K562 (cell line): ENCODE results near the gene FAM110D. TPM values are rescaled to one million over a fixed set of nuclear protein-coding genes. Genes with fewer than 3 reads are reported as not detected.

Experiments used
- ATAC-seq: fragments of 200-7000 bp; cut with Tn5 transposase; 3 replicates; pipeline ENCODE4 v1.9.1; 2020; ENCODE audit warnings: moderate library complexity
- BruUV-seq: library from RNA; stranded (reverse); fragments of 400-500 nt; replicated peaks from 2 replicates; lab custom pipeline; 2021; lab: Mats Ljungman, UMichigan
- CTCF ChIA-PET: fragments of 300-600 bp; formaldehyde crosslinking; extraction: SDS; loops from one replicate; lab custom pipeline; 2021; ENCODE audit warnings: low intra/inter-chr PET ratio; lab: Yijun Ruan, JAX
- POLR2A ChIA-PET: fragments of 300-600, 350-650 bp; sonication (Branson Sonifier 250); formaldehyde crosslinking; extraction: SDS; loops from one replicate; lab custom pipeline; 2021; ENCODE audit warnings: antibody characterized with exemption, inconsistent platforms; lab: Yijun Ruan, JAX
- DNase-seq, 4 experiments: peaks; one replicate each; pipeline versions ENCODE4 v3.0.0 to v3.0.0-alpha.2; 2011 to 2018; ENCODE audit warnings: low spot score in 3 of 4, mixed read lengths in 3 of 4; ENCODE audit errors: extremely low read depth in 1 of 4
- FAIRE-seq: peaks from 2 replicates; lab custom pipeline; 2011; peaks lifted over from hg19 to GRCh38; lab: Jason Lieb, UNC
- H2AFZ ChIP-seq: 2 replicates; pipeline ENCODE4 v1.6.0; 2011; ENCODE audit warnings: low read depth, low read length, control low read depth, inconsistent platforms
- H3K27ac ChIP-seq: fragments of 200-600 bp; 3 replicates; pipeline ENCODE4 v1.8.0; 2011; ENCODE audit warnings: low read depth, mild to moderate bottlenecking, control low read depth, inconsistent platforms, low read length, moderate library complexity, mixed read lengths; ENCODE audit errors: extremely low read depth
- H3K27me3 ChIP-seq, 2 experiments: fragments of 300-600 bp in 1 of 2; 2 replicates in 1 of 2; 3 replicates in 1 of 2; pipeline versions ENCODE4 v1.6.0 to v1.8.0; 2011; ENCODE audit warnings: inconsistent platforms in 2 of 2, low read length in 2 of 2, mild to moderate bottlenecking in 1 of 2, mixed read lengths in 1 of 2, moderate library complexity in 1 of 2; ENCODE audit not compliant: control insufficient read depth in 2 of 2, insufficient read depth in 2 of 2
- H3K36me3 ChIP-seq: fragments of 300-600 bp; 3 replicates; pipeline ENCODE4 v1.8.0; 2011; ENCODE audit warnings: mild to moderate bottlenecking, low read length, inconsistent platforms; ENCODE audit not compliant: control insufficient read depth, insufficient read depth
- H3K4me1 ChIP-seq, 2 experiments: fragments of 200-600 bp in 1 of 2; replicated peaks in 1 of 2; 2 replicates in 1 of 2; 3 replicates in 1 of 2; pipeline versions ENCODE4 v1.5.1 to v1.8.0; 2011; ENCODE audit warnings: inconsistent platforms in 2 of 2, low read length in 2 of 2, mild to moderate bottlenecking in 1 of 2, mixed read lengths in 1 of 2, moderate library complexity in 1 of 2; ENCODE audit not compliant: control insufficient read depth in 2 of 2, insufficient read depth in 2 of 2
- H3K4me2 ChIP-seq: 2 replicates; pipeline ENCODE4 v1.6.1; 2011; ENCODE audit warnings: low read length, control low read depth, inconsistent platforms, mixed read lengths; ENCODE audit not compliant: insufficient read depth
- H3K4me3 ChIP-seq: fragments of 200-600 bp; sonication (generic), shearing (Covaris generic); 2 replicates; pipeline ENCODE4 v1.5.1; 2016; ENCODE audit warnings: control low read depth, inconsistent platforms
- H3K79me2 ChIP-seq: fragments of 200-600 bp; 3 replicates; pipeline ENCODE4 v1.8.0; 2011; ENCODE audit warnings: low read length, inconsistent platforms; ENCODE audit not compliant: control insufficient read depth, insufficient read depth
- H3K9ac ChIP-seq, 2 experiments: 2 replicates each; pipeline versions ENCODE4 v1.6.0 to v1.6.1; 2011; ENCODE audit warnings: low read depth in 2 of 2, low read length in 2 of 2, control low read depth in 1 of 2, inconsistent platforms in 1 of 2, mild to moderate bottlenecking in 1 of 2, mixed read lengths in 1 of 2; ENCODE audit not compliant: insufficient read depth in 1 of 2
- H3K9me1 ChIP-seq: one replicate; pipeline ENCODE4 v1.6.0; 2011; ENCODE audit warnings: inconsistent platforms, mild to moderate bottlenecking, low read length, moderate library complexity; ENCODE audit not compliant: control insufficient read depth, insufficient read depth
- H3K9me3 ChIP-seq: replicated peaks from 2 replicates; pipeline ENCODE4 v1.5.1; 2011; ENCODE audit warnings: low read depth, low read length, inconsistent platforms; ENCODE audit not compliant: control insufficient read depth, insufficient read depth
- H4K20me1 ChIP-seq: replicated peaks from 2 replicates; pipeline ENCODE4 v1.6.1; 2011; ENCODE audit warnings: low read length, inconsistent platforms, mixed read lengths; ENCODE audit not compliant: control insufficient read depth, insufficient read depth
- ADNP ChIP-seq: fragments of 200-800 bp; sonication (Bioruptor generic); IDR thresholded peaks from 2 replicates; pipeline ENCODE4 v1.6.1; 2016; ENCODE audit warnings: missing genetic modification characterization, missing compliant biosample characterization
- ETV5 ChIP-seq: sonication (generic); formaldehyde crosslinking; IDR thresholded peaks from 2 replicates; pipeline ENCODE4 v1.4.0; 2020; ENCODE audit warnings: low read depth, mild to moderate bottlenecking, missing genetic modification reagents
- EZH2 ChIP-seq: IDR thresholded peaks from 2 replicates; pipeline ENCODE4 v1.6.1; 2012; ENCODE audit warnings: low read depth, mild to moderate bottlenecking, inconsistent platforms, low read length, borderline replicate concordance
- GTF2B ChIP-seq: IDR thresholded peaks from 2 replicates; pipeline ENCODE4 v1.6.1; 2011; ENCODE audit not compliant: insufficient read length; ENCODE audit errors: extremely low read depth
- HEY1 ChIP-seq: fragments of 250-450 bp; sonication (Bioruptor Pico); IDR thresholded peaks from 2 replicates; pipeline ENCODE4 v1.5.0; 2020; ENCODE audit warnings: mild to moderate bottlenecking, moderate library complexity, borderline replicate concordance
- HMG20A ChIP-seq: fragments of 450-650 bp; formaldehyde crosslinking; conservative IDR thresholded peaks from 2 replicates; pipeline ENCODE4 v1.4.0; 2020; ENCODE audit warnings: mild to moderate bottlenecking, mixed read lengths
- HMGXB4 ChIP-seq: sonication (generic); formaldehyde crosslinking; IDR thresholded peaks from 2 replicates; pipeline ENCODE4 v1.8.1; 2023; ENCODE audit warnings: mild to moderate bottlenecking, missing genetic modification reagents
- NCOR1 ChIP-seq: fragments of 450-650 bp; IDR thresholded peaks from 2 replicates; pipeline ENCODE4 v1.6.1; 2016; ENCODE audit warnings: mild to moderate bottlenecking, moderate library complexity
- PBX2 ChIP-seq, 2 experiments: IDR thresholded peaks in 1 of 2; conservative IDR thresholded peaks in 1 of 2; 2 replicates each; pipeline ENCODE4 v1.6.1; 2016; ENCODE audit warnings: low read depth in 2 of 2, mild to moderate bottlenecking in 1 of 2, missing compliant biosample characterization in 1 of 2, missing genetic modification characterization in 1 of 2, moderate library complexity in 1 of 2
- ZKSCAN1 ChIP-seq: fragments of 150-350 bp; IDR thresholded peaks from 2 replicates; pipeline ENCODE4 v1.6.1; 2016; ENCODE audit warnings: low read depth, low read length
- ZNF584 ChIP-seq: fragments of 200-800 bp; sonication (Bioruptor generic); IDR thresholded peaks from 2 replicates; pipeline ENCODE4 v1.6.1; 2016; ENCODE audit warnings: low read depth, mild to moderate bottlenecking, missing genetic modification characterization, missing compliant biosample characterization
- ZNF764 ChIP-seq: fragments of 250-450 bp; sonication (Bioruptor Pico); IDR thresholded peaks from 2 replicates; pipeline ENCODE4 v1.4.0; 2020; ENCODE audit warnings: low read depth, mild to moderate bottlenecking, moderate library complexity
- WGBS: fragments of 100-300 bp; shearing (Covaris generic); methylation state at CpG from one replicate; pipeline ENCODE4 v1.1.6; 2016; ENCODE audit warnings: low coverage, mixed read lengths; ENCODE audit not compliant: insufficient coverage; ENCODE audit errors: missing lambda C conversion rate; 5-methylcytosine and 5-hydroxymethylcytosine counted together
- in situ Hi-C: fragments of 300-500 bp; cut with MboI; formaldehyde crosslinking; loops from 4 replicates; pipeline ENCODE4 v1.15.0; 2018; ENCODE audit warnings: inconsistent platforms, mixed read lengths
- intact Hi-C: fragments of 100-400 bp; cut with micrococcal nuclease; formaldehyde crosslinking; loops from 2 replicates; pipeline ENCODE4 v1.14.2; 2022
- polyA plus RNA-seq, 8 experiments: library from polyadenylated mRNA; depleted of rRNA in 4 of 8; stranded (reverse) in 5 of 8; unstranded in 3 of 8; fragments of >200 nt; fragmentation: Nextera tagmentation in 2 of 8; fragmentation: Illumina TruSeq in 1 of 8; extraction: Ambion mirVana in 2 of 8; extraction: Trizol in 1 of 8; gene quantifications; 2 replicates each; pipeline versions ENCODE4 v1.2.1 to v1.2.3, GENCODE V29; 2011 to 2014; ENCODE audit warnings: inconsistent platforms in 1 of 8, missing spikeins in 1 of 8
- total RNA-seq, 7 experiments: library from RNA; depleted of rRNA in 6 of 7; stranded (reverse); fragments of >200 nt in 6 of 7; fragmentation: Illumina TruSeq in 2 of 7; extraction: Trizol in 2 of 7; gene quantifications; 2 replicates each; pipeline versions ENCODE4 v1.2.1 to v1.2.3, GENCODE V29; 2011 to 2021; ENCODE audit warnings: low replicate concordance in 1 of 7

Gene FAM110D
- total and polyA plus RNA-seq, 9 of the 15 experiments (the other 6 are each of a cell fraction or from before 2014, with no cell fraction given): 0.04 to 1.1 (median 0.33) TPM

- TF ChIP-seq ZNF764 (CRISPR knock-in tag) (no peak), NCOR1 (no peak), PBX2 (CRISPR knock-in tag; IDR thresholded peaks at IDR 0.05; ENCODE audit: low read depth) (no peak), PBX2 (tag; conservative IDR thresholded peaks at IDR 0.05; ENCODE audit: low read depth) (no peak), ETV5 (CRISPR knock-in tag) (peak; percentile 54; the same call in 1 of the 2 replicates), GTF2B (no peak), HMG20A (CRISPR knock-in tag) (no peak)
Observed at GRCh38 chr1:26162220-26162709, 3.4 kb downstream of the FAM110D start (continued).

GRCh38 chr1:26163684-26164035 lies 4.8 kb downstream of the FAM110D start:
- ATAC-seq (no peak), DNase-seq (no peak), FAIRE-seq (no peak)
- Histone ChIP-seq H3K4me3 (peak overlapping the region; percentile 40), H3K27me3 (no peaks in the 10 kb centered on the region), H3K9me1 (no peaks in the 10 kb centered on the region), H3K27ac (no peak overlapping the region), H3K79me2 (no peaks in the 10 kb centered on the region; the same call in 2 of the 3 replicates), H2AFZ (peak overlapping the region; percentile 71), H3K36me3 (no peaks in the 10 kb centered on the region), H3K9me3 (no peaks in the 10 kb centered on the region), H3K9ac (peak overlapping the region; percentile 7 to 90; a peak in 3 of 4 replicates), H3K4me1 (peaks cover 29 to 55% of the 10 kb centered on the region in 2 experiments), H3K4me2 (peak overlapping the region; percentile 54), H4K20me1 (no peaks in the 10 kb centered on the region)
- in situ Hi-C loops: no loop called here
- no TSS peak for BruUV-seq
- TF ChIP-seq ADNP (tag): peak; percentile 72; the same call in 1 of the 2 replicates
- TF ChIP-seq HEY1: no peak
- no peak for TF ChIP-seq HMGXB4 (CRISPR knock-in tag)
- TF ChIP-seq ZNF584 (CRISPR knock-in tag): no peak
- no peak for TF ChIP-seq EZH2
- peak; percentile 100 for TF ChIP-seq ZKSCAN1
- ChIA-PET CTCF (interaction anchor here (0.5 to 2.5 kb wide), 6 partner anchors 21 to 268 kb away, joined by 3 to 20 read pairs (median 8); no protein-coding TSS in a partner anchor), POLR2A (interaction anchor here (0.6 kb wide), 2 partner anchors 36 to 68 kb away, joined by 3 to 4 read pairs; no protein-coding TSS in a partner anchor)
- intact Hi-C loops: no loop called here
- 72% methylated on average over 9 of the region's 9 CpGs for WGBS
